ENCODE data around the gene FSIP1.

Gene FSIP1

DNA sequence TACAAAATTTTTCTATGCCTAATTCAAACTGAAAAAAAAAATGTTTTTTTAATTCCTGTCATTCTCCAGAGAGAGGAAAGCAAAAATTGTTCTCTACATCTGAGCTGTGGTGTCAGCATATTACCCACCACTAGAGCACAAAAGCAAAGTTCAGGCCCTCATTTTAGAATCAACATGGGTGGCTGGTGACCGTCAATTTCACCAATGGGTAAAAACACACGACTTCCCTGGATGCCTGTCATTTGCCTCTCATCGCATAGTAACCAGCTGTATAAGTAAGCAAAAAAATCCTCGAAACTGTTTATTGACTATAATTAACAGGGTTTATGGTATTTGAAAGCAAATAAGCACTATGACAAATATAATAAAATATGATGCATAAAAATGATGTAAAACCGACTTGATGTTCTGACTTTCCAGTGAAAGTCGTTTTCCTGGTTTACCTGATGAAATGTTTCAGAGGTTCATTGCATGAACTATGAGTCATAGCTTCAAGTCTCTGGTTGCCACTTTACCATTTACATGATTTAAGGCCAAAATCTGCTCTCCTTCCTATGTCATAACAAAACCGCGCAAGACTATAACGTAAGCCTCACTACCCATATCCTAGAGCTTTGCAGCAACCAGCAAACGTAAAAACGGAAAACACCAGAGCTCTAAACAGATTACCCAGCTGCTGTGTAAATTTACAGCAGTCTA lies 141.3 kb downstream of the FSIP1 start:
- DNase-seq = no peak

DNA sequence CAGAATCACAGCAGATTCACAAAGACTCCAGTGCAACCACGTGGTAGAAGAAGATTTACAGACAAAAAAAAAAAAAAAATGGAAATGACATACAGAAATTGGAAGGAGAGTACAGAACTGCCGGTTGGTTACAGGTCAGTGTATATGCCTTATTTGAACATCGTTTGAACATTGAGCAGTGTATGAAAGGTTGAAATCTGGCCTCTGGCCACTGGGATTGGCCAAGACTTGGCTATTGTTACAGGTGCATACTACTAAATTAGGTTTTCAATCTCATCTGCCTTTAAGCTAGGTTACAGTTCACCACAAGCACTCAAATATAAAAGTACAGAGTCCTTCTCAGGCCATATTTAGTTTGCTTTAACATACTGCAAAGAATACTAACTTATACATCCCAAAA lies 142.0 kb downstream of the FSIP1 start:
- DNase-seq = no peak

DNA sequence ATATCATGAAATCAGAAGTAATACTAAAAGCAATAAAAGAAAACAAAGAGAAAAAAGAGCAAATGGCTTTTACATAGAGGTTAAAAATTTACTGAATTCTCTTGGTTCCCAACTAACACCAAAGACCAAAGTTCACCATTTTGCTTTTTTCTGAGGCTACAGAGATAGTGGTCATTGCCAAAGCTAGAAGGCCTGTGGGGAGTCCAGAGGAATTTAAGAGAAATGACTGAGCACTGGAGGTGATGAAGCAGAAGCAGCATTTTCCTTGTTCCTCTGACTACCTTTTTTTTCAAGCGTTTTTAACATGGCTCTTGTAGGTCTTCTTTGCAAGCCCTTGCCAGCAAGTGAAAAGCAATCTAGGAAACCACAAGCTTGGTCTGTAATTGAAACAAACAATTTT lies 143.6 kb downstream of the FSIP1 start:
- DNase-seq = no peak

DNA sequence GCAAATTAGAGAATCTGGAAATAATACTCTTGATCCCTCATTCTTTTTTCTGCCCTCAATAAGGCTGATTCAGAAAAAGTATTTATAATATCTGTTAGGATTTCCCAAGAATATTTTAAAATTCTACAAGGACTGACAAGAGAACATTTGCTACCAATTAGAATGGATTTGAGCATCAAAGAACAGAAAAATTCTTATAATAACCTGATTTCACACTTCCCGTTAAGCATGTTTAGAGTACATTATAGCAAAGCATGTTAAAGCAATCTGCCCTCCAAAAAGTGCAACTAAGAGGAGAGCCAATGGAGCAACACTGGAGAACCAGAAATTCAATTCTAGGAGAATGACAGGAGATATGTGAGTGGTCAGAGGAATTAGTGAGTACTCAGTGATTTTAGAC lies 144.6 kb downstream of the FSIP1 start:
- DNase-seq = no peak

DNA sequence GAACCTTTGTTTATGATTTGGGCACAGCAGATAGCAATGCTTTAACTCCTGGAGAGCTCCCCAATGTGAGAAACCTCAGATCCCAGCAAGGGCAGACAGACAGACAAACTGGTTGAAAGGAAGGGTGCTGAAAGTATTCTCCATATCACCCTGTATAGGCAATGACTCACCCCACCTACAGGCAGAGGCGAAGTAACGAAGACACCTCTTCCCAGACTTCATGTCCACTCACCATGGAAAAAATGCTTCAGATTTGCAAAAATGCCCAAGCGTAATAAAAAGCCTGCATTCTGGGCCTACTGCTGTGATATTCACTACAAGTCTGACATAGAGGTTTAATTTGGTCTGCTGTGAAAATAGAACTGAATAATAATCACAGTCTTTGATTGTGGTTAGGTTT lies 151.3 kb downstream of the FSIP1 start:
- DNase-seq = no peak

DNA sequence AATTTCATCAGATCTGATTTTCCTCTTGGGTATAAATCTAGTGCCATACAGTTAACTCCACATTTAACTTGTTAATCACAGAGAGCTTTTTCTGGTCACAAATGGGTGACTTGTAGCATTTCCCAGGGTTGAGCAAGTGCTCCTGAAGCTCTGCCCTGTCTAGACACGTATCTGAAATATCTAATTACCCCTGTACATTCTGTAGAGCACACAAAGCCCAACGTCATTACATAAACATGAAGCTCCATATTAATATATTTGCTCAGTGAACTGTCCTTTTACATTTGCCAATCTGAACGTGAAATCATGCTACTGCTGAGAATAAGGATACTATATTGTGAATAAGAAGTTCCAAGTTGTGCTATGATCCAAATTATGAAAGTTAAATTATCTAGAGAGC lies 152.7 kb downstream of the FSIP1 start:
- DNase-seq = no peak

DNA sequence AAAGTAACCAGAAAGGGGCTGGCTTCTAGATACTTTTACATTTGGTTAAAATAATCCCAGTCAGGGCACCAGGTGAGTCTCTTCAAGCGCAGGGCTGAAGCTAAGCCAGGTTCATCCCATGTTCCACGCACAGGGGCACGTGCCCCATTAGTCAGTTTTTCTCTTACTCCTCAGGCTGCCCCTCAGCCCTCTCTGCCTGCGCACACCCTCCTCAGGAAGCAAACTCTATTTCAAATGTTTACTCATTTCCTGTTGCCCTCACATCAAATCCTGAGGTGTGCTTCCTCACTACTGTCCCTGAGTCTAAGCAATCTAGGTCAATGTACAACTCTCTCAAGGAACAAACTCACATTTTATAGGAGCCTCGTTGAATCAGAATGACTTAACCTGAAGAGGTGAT lies 153.3 kb downstream of the FSIP1 start:
- DNase-seq = peak; percentile 87

DNA sequence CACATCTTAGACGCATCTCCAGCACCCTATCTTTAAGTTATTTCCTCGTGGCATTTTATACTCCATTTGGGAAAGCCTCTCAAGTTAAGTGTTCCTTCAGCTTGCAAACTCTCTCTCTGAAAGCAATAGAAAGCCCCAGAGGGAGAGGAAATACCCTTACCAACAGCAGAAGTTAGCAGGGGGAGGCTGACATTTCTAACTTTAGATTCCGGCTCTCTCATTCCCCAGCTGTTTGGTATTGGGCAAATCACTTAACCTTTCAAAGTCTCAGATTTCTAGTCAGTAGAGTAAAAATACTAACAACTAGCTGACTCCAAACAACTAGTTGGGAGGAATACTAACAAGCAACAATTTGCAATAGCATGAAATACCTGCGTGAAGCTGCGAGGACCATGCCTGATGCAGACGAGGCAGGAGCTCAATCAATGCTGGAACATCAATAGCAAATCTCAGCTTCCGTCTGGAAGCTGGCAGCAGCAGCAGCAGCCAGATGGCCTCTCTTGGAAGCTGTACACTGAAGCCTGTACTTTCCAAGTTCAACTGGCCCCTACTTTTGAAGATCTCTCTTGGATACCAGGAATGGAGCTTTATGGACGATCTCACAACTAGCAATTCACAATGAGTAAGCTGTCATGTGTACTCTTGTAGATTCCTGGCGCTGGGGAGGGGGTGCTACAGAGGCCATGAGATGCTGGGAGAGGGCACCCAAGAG lies 153.9 kb downstream of the FSIP1 start:
- no peak for DNase-seq

DNA sequence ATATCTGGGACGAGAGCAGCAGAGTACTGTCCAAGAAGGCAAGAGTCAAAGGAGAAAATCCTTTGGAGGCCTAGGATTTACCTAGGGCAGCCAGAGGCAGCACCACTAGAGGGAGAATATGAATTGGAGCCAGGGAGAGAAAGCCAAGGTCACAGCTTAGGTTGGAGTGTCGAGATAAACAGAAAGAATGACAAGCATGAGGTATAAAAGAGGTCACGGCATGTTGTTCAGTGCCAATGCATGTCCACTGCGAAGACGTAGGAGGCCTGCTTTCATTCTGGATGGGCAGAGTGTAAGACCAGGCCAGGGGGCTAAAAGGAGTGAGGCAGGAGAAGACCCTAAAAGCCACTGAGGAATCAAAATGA lies 154.5 kb downstream of the FSIP1 start:
- no peak for DNase-seq

DNA sequence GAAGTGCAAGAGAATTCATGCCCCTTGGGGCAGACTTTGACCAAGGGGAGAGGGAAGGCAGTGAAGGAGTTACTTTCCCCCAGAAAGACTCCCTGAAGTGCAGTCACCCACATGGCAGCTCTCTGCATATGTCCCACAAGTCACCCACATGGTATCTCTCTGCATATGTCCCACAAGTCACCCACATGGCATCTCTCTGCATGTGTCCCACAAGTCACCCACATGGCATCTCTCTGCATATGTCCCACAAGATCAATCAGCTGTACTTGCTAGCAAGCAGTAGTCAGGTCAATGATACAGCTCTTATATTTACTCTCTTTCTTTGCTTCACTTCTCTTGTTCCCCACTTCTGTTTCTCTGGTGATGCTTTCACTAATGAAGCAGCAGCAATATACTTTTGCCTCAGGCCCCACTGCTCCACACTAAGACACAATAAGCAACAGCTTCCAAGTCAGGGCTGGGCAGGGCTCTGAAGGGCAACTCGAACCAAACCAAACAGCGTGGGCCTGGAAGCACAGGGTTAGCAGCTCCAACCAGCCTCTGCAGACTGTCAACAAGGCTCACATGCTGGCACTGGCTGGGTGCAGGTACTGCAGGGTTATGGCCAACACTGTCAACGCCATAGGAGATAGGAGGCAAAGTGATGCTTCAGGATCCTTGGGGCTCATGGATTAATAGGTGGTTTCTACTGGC lies 155.0 kb downstream of the FSIP1 start:
- no peak for DNase-seq

DNA sequence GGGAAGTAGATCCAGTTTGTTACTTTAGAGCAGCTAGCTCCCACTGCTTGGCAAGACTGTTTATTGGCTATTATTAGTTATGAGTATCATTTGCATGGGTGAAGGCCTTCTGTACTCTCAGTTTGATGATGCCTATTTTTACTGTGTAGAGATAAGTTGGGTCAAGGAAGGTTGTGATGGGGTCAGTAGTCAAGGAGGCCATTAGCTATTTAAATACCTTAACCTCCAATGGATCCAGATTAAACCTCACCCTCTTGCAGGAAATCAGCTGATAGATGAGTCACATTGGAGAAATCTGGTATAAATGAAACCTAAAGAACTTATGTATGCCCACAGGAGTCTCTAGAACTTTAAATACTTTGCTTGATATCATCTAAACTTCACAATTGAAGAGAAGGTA lies 156.8 kb downstream of the FSIP1 start:
- no peak for DNase-seq

DNA sequence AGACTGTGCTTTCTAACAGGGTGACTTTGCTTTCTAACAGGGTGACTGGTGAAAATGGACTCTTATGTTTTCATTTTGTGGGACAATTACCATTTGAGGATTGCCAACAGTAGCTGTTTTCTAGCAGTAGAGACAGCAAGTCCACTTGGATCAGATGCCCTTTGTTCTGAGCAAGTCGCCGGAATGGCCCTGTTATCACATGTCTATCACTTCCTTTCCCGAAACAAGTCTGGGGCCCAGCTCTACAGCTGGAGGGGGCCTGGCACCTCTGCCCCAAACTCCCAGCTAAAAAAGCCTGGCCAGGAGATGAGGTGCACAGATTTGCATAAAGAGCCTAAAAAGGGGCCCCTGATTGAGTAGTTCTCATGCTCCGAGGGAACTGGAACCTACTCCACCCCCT lies 157.2 kb downstream of the FSIP1 start:
- DNase-seq = no peak

DNA sequence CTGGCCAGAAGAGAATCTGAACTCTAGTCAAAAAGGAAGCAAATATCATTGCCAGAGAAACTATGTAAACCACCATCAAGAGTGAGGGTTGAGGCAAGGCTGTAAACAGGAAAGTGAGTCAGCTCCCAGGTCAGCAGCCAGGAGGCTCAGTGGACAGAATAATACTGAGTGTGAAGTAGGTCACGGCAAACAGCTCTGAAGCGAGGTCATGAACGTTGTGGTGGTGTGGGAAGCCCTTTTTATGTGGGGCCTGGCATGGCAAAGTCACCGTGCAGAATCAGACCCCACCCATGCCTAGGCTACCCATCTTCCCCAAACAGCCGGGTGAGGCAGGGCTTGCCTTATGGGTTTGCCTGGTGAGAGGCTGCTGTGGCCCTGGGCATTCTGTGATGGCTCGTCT lies 157.8 kb downstream of the FSIP1 start:
- peak; percentile 85 for DNase-seq

DNA sequence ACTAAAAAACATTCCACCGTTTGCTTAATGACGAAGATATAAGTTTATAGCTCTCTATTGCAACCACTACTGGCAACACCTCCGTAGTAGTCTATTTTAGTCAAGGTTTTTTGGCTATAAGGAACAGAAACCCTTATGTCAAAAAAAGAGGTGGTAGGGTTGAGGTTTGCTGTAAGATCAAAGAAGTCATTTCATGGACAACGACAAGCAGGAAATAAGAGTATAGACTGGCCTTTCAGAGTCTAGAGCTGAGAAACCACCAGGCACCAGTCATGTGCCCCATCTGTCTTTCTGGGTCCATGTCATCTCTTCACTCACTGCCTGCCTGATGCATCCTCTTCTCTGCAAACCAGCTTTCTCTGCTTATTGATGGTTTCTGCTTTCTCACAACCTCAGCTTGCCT lies 159.1 kb downstream of the FSIP1 start:
- DNase-seq = peak; percentile 72

DNA sequence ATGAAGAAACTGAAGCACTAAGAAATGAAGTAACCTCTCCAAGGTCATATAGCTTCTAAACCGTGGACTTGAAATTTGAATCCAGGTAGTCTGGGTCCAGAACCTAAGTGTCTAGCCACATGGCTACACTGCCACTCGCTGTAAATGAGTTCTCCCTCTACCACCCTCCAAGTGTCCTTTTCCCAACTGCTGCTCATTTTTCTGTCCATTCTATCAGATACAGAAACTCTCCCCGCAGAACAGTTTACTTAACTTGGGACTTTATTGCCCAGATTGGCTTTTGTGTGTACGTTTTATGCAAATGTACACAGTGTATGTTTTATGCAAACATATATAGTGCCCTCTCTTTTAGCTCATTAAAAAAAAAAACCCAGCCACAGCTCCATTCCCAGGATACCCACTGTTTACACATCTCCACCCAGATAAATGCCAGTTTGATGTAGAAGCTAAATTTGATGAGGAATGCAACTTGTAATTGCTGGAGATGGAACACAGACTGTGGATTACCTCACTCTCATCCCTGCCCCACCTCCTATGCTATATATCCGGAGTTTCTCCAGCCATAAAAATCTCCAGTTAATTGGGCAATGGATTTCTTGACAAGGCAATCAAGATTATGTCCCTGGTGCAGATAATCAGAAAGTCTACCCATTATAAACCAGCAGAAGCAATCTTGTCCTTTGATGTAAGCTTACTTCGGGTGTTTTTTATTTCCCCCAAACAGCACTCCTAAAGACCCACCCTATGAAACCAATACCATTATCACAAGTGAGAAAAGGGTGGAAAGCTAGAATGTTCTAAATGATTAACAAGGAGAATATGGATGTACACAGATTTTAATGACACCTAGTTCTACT lies 159.8 kb downstream of the FSIP1 start:
- no peak for DNase-seq

DNA sequence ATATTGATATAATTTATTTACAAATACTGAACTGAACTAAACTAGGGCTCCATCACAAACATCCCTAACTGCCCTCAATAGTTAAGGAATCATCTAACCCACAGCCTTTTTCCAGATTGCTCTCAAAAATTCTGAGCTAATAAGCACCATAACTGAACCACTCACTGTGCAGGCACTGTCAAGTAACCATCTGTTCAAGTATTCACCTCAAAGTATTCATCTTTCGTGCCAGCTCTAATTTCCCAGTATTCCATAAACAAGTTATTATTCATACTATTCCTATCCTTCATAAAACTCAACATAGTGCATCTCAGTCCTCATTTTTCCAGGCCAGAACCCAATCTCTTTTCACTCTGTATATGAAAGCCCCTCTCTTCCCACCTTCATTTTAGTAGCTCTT lies 160.7 kb downstream of the FSIP1 start:
- no peak for DNase-seq

DNA sequence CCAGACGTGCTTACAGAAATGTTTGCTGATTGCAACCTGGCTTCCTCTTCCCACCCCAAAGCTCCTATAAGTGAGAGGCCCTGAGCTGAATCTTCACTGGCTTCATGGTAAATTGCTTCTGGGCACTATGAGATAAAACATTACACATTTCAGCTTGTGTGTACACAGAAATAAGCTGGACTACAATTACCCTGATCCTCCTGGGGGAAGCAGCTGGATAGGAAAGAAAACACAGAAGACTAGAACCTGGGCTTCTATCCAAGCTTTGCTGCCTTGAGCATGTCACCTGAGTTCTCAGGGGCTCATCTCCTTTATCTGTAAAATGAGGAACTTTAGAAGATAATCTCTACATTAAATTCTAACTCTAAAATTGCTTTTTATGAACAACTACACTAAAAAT lies 161.4 kb downstream of the FSIP1 start:
- no peak for DNase-seq

DNA sequence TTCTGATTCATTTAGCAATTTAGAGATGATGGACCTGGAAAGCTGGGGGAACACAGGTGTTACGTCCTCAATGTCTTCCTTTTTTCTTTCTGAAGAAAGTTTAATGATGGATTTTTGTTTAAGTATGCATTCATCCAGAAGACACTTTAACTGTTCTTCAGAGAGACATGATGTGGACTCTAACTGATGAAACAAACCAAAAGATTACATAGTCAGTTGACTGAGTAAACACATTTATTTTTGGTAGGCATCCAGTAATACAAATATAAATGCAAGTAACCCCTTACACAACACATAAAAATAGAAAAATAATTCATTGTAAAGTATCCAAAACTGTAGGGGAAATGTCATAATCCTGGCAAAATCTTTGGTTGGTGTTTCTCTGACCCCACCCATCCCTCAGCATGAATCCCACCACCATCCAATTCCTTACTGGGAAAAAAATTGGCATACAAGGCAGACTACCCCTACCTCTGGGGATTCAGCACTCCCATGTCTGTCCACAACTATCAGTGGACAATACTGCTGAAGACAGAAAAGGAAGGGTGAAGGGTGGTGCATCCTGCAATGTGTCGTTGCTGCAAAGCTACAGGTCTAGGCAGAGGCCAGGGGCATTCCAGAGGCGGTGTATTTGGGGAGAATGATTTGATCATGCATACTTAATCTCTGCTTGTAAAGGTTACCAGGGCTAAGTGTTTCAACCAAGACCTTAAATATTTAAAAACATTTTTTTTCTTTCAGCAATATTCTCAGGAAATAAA lies 164.4 kb downstream of the FSIP1 start:
- DNase-seq = no peak

DNA sequence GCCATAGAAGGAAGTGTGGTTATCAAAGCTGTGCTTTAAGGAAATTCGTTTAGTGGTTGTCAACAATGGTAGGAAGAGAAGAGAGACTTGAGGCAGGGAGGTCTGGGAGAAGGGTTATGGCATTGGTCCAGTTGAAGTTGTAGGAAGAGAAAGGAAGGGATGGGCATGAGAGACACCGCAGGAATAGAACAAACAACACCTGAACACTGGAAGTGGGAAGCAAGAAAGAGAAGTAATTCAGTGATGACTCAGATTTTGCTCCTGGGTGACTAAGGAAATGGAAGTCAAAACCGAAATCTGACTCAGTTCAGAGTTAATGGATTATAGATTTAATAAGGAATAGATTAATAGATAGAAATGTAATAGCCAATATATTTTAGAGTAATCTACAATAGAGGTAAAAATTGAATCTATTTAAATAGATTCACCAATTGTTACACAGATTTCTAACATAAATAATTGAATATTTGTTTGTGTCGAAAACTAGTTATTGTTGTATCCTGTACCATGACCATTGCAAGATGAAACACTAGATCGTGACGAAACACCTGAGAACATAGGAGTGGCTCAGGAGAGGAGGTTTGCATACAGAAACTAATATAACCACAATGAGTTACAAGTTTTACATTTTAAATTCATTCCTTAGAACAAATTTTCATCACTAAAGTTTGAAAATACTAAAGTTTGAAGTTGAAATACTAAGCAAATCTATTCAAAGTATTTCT lies 165.7 kb downstream of the FSIP1 start:
- DNase-seq = no peak

DNA sequence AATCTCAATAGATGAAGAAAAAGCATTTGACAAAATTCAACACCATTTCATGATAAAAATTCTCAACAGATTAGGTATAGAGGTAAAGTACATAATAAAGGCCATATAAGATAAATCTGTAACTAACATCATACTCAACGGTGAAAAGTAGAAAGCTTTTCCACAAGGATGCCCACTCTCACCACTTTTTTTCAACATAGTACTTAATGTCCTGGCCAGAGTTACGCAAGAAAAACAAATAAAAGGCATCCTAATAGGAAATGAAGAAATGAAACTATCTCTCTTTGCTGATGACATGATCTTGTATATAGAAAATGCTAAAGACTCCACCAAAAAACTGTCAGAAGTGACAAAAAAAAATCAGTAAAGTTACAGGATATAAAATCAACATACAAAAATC lies 168.8 kb downstream of the FSIP1 start:
- DNase-seq = no peak

DNA sequence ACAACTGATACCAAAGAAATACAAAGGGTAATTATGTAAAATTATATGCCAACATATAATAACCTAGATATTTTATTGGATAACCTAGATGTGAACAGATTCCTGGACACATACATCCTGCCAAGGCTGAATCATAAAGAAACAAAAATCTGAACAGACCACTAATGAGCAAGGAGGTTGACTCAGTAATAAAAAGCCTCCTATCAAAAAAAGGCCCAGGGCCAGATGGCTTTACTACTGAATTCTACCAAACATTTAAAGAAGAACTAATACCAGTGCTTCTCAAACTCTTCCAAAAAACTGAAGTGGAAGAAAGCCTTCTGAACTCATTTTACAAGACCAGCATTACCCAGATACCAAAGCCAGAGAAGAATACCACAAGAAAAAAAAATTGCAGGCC lies 169.4 kb downstream of the FSIP1 start:
- no peak for DNase-seq

DNA sequence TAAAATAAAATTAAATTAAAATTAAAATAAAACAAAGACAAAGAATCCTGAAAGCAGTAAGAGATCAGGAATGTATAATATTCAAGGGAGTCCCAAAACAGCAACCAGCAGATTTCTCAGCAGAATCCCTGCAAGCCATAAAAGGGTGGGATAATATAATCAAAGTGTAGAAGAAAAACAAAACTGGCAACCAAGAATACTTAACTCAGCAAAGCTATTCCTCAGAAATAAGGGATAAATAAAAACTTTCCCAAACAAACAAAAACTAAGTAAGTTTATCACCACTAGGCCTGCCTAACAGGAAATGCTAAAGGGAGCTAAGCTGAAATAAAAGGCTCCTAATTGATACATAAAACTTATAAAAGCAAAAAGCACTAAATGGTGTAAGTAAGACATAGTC lies 172.0 kb downstream of the FSIP1 start:
- no peak for DNase-seq
